ENCODE data around the gene CARNS1. TPM values are rescaled to one million over a fixed set of nuclear protein-coding genes. Genes with fewer than 3 reads are reported as not detected.

Gene CARNS1
- total and polyA plus RNA-seq, 9 of the 15 experiments (the other 6 are each of a cell fraction or from before 2014, with no cell fraction given) = 0.01 to 0.18 (median 0.06) TPM; not detected in 3

- no peak for TF ChIP-seq ZNF668 (CRISPR knock-in tag; IDR thresholded peaks at IDR 0.05)
- TF ChIP-seq EHMT2 (IDR thresholded peaks at IDR 0.05) = no peak
- TF ChIP-seq RNF219 (CRISPR knock-in tag; IDR thresholded peaks at IDR 0.05) = no peak
- no peak; the same call in 1 of the 2 replicates for TF ChIP-seq ZNF740 (CRISPR knock-in tag; IDR thresholded peaks at IDR 0.05)
- TF ChIP-seq ZNF740 (tag; IDR thresholded peaks at IDR 0.05) = no peak
- no peak for TF ChIP-seq ZNF165 (CRISPR knock-in tag; IDR thresholded peaks at IDR 0.05; ENCODE audit: borderline replicate concordance)
- TF ChIP-seq SP1 (CRISPR knock-in tag; IDR thresholded peaks at IDR 0.05) = peak; percentile 76
- no peak for TF ChIP-seq NFATC3 (IDR thresholded peaks at IDR 0.05)
- no peak for TF ChIP-seq NFRKB (IDR thresholded peaks at IDR 0.05; ENCODE audit: low read depth)
- no peak for TF ChIP-seq LARP7 (IDR thresholded peaks at IDR 0.05)
- TF ChIP-seq ELF2 (CRISPR knock-in tag; IDR thresholded peaks at IDR 0.05) = no peak
- TF ChIP-seq RBM22 (IDR thresholded peaks at IDR 0.05; ENCODE audit: low read depth, low read length, poor library complexity, severe bottlenecking) = no peak
- peak; percentile 45; the same call in 1 of the 2 replicates for TF ChIP-seq ZNF24 (IDR thresholded peaks at IDR 0.05)
- TF ChIP-seq ZNF717 (CRISPR knock-in tag; IDR thresholded peaks at IDR 0.05) = no peak
- TF ChIP-seq HEY1 (CRISPR knock-in tag; IDR thresholded peaks at IDR 0.05; ENCODE audit: borderline replicate concordance) = no peak
- no peak for TF ChIP-seq ZNF324 (CRISPR knock-in tag; IDR thresholded peaks at IDR 0.05)
- TF ChIP-seq TAF1 (IDR thresholded peaks at IDR 0.05; ENCODE audit: control insufficient read depth, extremely low read depth, insufficient read depth, low read length, severe bottlenecking) = peak; percentile 64
- TF ChIP-seq ZNF431 (CRISPR knock-in tag; IDR thresholded peaks at IDR 0.05) = no peak
- TF ChIP-seq SMC3 (conservative IDR thresholded peaks at IDR 0.05; ENCODE audit: insufficient read depth, low read depth, low read length) = no peak
- TF ChIP-seq GMEB1 (CRISPR knock-in tag; IDR thresholded peaks at IDR 0.05) = peak; percentile 58
- no peak for TF ChIP-seq CGGBP1 (CRISPR knock-in tag; IDR thresholded peaks at IDR 0.05)
- TF ChIP-seq ZNF699 (CRISPR knock-in tag; IDR thresholded peaks at IDR 0.05; ENCODE audit: insufficient replicate concordance) = no peak
- no peak for TF ChIP-seq HBP1 (CRISPR knock-in tag; IDR thresholded peaks at IDR 0.05)
Observed at GRCh38 chr11:67420646-67421429, 5.4 kb downstream of the CARNS1 start (continued).

Measured in K562 (cell line).